ENCODE results near the gene FAM241A. TPM values are rescaled to one million over a fixed set of nuclear protein-coding genes. Genes with fewer than 3 reads are reported as not detected.
"Not testable (repeated sequence)": the region's sequence is repeated elsewhere in the genome, so short reads cannot be mapped to it uniquely, and the experiment has no call there.

FAM241A gene
- 1 to 10 TPM; 2.2 to 2.5 TPM for total RNA-seq

DNA sequence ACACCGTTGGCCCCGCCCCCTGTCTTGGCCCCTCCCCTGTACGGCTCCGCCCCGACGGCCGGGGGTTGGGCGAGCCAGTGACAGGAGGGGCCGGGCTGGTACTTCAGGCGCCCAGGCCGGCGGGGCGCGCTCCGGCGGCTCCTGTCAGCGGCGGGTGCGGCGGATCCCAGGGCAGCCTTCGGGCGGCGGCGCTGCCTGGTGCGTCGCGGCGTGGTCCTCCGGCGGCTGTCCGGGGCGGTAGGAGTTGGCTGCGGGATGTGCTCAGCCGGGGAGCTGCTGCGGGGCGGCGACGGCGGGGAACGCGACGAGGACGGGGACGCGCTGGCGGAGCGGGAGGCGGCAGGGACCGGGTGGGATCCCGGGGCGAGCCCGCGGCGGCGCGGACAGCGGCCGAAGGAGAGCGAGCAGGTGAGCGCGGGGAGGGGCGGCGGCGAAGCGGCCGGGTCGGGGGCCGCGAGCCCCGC, at the start of gene FAM241A:
FAM241A (plus strand) TSS at position 129 of the 464 bp plus-strand sequence; CDS start at position 256, 127 bp downstream.
- H3K27ac Mint-ChIP-seq, result peak within 1 kb of the TSS; percentile 93
- H3K4me3 Mint-ChIP-seq, result peak within 1 kb of the TSS; percentile 91
- CTCF ChIA-PET, result interaction anchor here (0.7 kb wide), 1 partner anchor 24 kb away, joined by 3 read pairs; no protein-coding TSS in a partner anchor

DNA sequence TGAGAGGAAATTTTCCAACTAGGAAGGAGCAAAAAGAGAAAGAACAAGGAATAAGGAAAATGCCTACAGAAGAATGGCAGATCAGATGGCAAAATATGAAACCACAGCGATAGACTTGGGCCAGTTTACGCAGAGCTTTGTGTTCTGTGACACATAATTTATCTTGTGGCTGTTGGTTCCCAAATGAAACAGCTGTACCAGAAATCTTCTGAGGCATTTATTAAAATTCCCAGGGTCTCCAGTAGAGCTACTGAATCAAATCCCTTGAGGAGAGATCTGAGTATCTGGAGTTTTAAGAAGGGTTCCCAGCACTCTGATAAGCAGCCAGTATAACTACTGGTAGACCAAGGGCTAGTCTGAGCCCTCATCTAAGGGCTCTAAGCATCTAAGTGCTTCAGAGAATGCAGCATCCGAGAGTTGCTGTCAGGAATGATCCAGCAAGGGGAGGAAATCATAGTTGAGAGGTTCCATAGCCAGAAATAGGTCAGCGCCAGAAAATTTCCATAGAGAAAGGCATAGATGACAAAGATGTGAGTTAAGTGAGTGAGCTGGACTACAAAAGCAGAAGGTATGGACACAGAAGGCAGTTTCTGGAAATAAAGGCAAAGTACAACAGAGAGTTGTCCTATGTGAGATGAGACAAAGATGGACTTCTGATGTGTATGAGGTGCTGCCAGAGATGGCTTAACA, 46.3 kb upstream of the FAM241A start:
- Mint-ChIP-seq H3K27ac (no peak overlapping the region), H3K9me3 (no peaks in the 10 kb centered on the region), H3K4me3 (no peak overlapping the region), H3K4me1 (ENCODE audit: low read depth) (peaks cover 2% of the 10 kb centered on the region), H3K27me3 (ENCODE audit: low read depth) (peaks cover 3% of the 10 kb centered on the region), H3K36me3 (ENCODE audit: low read depth) (no peaks in the 10 kb centered on the region)
- CTCF ChIA-PET, result interaction anchor here (0.6 to 9.4 kb wide), 25 partner anchors 10 to 666 kb away, joined by 3 to 115 read pairs (median 4); partner anchors contain the start of gene AP1AR
- intact Hi-C loops (cut with micrococcal nuclease), result loop anchor here (1.0 to 2.0 kb wide), 8 partner anchors 90 to 663 kb away; no protein-coding TSS in a partner anchor
- DNase-seq, result no peak

More for the DNA sequence above, at the start of gene FAM241A:
- Mint-ChIP-seq H3K27me3 (ENCODE audit: low read depth) (no peaks in the 10 kb centered on the region), H3K4me1 (ENCODE audit: low read depth) (peaks cover 29% of the 10 kb centered on the region), H3K9me3 (no peaks in the 10 kb centered on the region), H3K36me3 (ENCODE audit: low read depth) (peaks cover 3% of the 10 kb centered on the region)
- intact Hi-C loops (cut with micrococcal nuclease), result loop anchor here (1.0 to 5.0 kb wide), 5 partner anchors 86 to 1948 kb away; partner anchors contain the start of genes AP1AR, ELOVL6, LARP7 and TIFA
- peak; percentile 89 for DNase-seq

DNA sequence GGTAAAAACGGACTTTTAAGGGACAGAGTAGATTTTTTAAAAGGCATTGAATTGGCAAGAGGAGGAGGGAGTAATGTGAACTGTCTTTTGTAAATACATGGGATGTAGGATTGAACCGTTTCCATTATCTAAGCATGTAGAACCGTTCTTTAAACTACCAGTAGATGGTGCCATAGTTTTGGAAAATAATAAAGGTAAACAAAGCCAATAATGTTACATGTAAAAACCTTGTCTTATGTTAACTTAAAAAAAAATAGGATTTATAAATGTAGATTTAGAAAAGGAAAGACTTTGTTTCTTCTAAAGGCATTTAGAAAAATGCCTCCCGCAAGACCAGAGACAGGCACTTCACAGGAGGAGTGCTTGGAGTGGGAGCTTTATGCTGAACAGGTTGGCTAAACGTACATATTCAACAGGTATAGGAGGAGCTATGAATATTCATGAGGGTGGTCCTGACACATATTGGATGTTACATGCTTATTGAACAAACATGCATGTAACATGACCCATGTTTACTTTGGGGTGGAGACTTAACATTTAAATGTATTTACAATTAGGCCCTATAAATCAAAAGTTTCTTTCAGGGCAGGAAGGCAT, 45.5 kb upstream of the FAM241A start:
- intact Hi-C loops (cut with micrococcal nuclease), result loop anchor here (1.0 to 2.0 kb wide), 8 partner anchors 89 to 663 kb away; no protein-coding TSS in a partner anchor
- H3K36me3 Mint-ChIP-seq (ENCODE audit: low read depth), result no peaks in the 10 kb centered on the region
- DNase-seq, result no peak
- CTCF ChIA-PET, result interaction anchor here (0.7 to 9.4 kb wide), 39 partner anchors 9 to 666 kb away, joined by 3 to 115 read pairs (median 4); partner anchors contain the start of gene AP1AR
- no peaks in the 10 kb centered on the region for H3K9me3 Mint-ChIP-seq
- no peak overlapping the region for H3K27ac Mint-ChIP-seq
- H3K4me3 Mint-ChIP-seq, result no peak overlapping the region
- H3K27me3 Mint-ChIP-seq (ENCODE audit: low read depth), result peaks cover 3% of the 10 kb centered on the region
- H3K4me1 Mint-ChIP-seq (ENCODE audit: low read depth), result peaks cover 5% of the 10 kb centered on the region

DNA sequence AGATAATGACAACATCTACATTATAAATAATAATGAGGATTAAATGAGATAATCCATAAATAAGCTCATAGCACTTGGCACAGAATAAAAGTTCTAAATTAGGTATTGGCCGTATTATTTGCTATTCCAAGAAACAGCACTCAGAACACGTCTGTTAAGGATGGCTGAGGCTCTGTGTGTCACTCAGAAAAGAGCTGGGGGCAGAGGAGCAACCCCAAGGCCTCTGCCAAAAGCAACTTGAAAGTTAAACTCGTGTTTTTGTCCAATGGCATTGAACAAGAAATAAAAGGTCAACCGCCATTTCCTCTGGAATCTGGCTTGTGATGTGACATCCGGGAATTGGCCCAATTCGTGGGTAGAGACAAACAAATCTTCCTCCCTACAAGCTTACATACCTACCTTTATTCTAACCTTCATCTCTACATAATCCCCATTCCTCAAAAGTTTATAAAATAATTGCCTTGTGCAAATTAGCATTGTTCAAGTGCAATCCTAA, 42.3 kb upstream of the FAM241A start:
- no peak for DNase-seq
- intact Hi-C loops (cut with micrococcal nuclease), result no loop called here
- Mint-ChIP-seq H3K9me3 (no peaks in the 10 kb centered on the region), H3K27ac (no peak overlapping the region), H3K4me1 (ENCODE audit: low read depth) (peaks cover 5% of the 10 kb centered on the region), H3K4me3 (no peak overlapping the region), H3K27me3 (ENCODE audit: low read depth) (no peaks in the 10 kb centered on the region), H3K36me3 (ENCODE audit: low read depth) (no peaks in the 10 kb centered on the region)
- CTCF ChIA-PET, result interaction anchor here (0.6 to 9.4 kb wide), 4 partner anchors 86 to 498 kb away, joined by 3 to 115 read pairs (median 5); partner anchors contain the start of gene AP1AR

DNA sequence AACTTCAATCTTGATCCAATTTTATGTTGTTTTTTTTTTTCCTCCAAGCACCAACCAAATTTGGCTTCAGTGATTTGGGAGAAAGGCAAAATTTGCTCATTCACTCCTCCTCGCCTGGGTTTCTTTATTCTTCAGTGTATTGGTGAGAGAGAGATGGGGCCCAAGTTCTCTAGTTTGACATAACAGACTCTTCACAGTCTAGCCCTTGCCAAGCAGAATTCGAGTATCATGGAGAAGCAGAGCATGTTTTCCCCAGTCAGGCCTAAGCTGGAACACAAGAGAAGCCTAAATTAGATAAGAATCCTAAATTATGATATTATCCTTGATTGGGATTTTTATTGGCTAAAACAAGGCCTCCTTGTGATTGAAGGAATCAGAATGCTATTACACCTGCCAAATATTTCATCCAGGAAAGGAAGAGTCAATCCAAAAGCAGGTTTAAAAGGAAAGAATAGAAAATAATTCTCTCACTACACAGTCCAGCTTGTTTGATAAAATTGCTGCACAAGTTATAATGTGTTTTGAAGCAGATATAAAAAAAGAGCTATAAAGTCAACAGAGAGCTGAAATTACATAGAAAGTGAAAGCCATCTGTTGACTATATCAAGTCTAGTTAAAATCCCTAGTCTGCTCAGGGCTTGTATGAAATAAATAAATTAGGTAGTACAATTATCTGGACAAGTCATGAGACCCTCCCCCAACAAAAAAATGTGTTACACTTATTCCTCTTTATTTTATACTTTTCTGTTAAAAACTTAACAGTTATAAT, 39.9 kb upstream of the FAM241A start:
- Mint-ChIP-seq H3K4me1 (ENCODE audit: low read depth) (peaks cover 12% of the 10 kb centered on the region), H3K36me3 (ENCODE audit: low read depth) (no peaks in the 10 kb centered on the region), H3K9me3 (no peaks in the 10 kb centered on the region), H3K27ac (no peak overlapping the region), H3K4me3 (no peak overlapping the region), H3K27me3 (ENCODE audit: low read depth) (no peaks in the 10 kb centered on the region)
- no peak for DNase-seq
- intact Hi-C loops (cut with micrococcal nuclease), result no loop called here
- CTCF ChIA-PET, result interaction anchor here (0.8 to 9.4 kb wide), 3 partner anchors 130 to 660 kb away, joined by 4 to 115 read pairs (median 4); partner anchors contain the start of gene AP1AR

DNA sequence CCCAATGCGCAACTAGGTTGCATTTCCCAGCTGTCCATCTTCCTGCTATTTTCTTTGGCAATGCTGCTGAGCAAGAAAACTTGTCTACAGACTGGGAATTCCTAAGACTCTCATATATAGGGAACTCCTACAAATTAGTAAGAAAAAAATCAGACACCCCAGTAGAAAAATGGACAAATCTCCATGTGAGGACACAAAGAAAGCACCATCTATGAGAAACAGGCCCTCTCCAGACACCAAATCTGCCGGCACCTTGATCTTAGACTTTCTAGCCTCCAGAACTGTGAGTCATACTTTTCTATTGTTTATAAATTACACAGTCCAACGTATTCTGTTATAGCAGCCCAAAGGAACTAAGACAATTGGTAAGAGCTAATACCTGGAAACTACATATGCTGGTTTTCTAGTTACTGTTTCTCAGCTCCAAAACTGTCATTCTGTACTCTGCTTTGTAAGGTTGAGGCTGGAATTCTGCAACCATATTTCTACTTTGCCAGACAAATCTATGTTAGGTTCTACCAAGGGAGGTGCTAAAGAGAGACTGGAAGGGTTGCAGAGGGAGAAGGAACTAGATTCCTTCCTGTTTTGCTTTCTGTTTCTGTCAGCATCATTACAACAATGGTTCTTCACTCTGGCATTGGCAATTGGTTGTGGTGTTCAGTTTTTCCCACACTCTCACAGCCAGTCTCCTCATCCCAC, 35.7 kb upstream of the FAM241A start:
- H3K36me3 Mint-ChIP-seq (ENCODE audit: low read depth), result no peaks in the 10 kb centered on the region
- H3K4me1 Mint-ChIP-seq (ENCODE audit: low read depth), result peaks cover 7% of the 10 kb centered on the region
- CTCF ChIA-PET, result interaction anchor here (0.6 to 1.6 kb wide), 2 partner anchors 10 to 420 kb away, joined by 5 to 9 read pairs; no protein-coding TSS in a partner anchor
- intact Hi-C loops (cut with micrococcal nuclease), result no loop called here
- no peak for DNase-seq
- H3K27me3 Mint-ChIP-seq (ENCODE audit: low read depth), result peaks cover 2% of the 10 kb centered on the region
- H3K27ac Mint-ChIP-seq, result no peak overlapping the region
- H3K4me3 Mint-ChIP-seq, result no peak overlapping the region
- no peaks in the 10 kb centered on the region for H3K9me3 Mint-ChIP-seq

- CTCF ChIA-PET, result no interaction called here
- Mint-ChIP-seq H3K9me3 (no peaks in the 10 kb centered on the region), H3K4me3 (no peak overlapping the region), H3K27ac (no peak overlapping the region), H3K4me1 (ENCODE audit: low read depth) (peaks cover 7% of the 10 kb centered on the region), H3K27me3 (ENCODE audit: low read depth) (peaks cover 2% of the 10 kb centered on the region), H3K36me3 (ENCODE audit: low read depth) (no peaks in the 10 kb centered on the region)
- intact Hi-C loops (cut with micrococcal nuclease), result no loop called here
- DNase-seq, result no peak
These were observed 35.2 kb upstream of the FAM241A start for GRCh38 chr4:112110059-112110425.

- Mint-ChIP-seq H3K27ac (no peak overlapping the region), H3K4me3 (no peak overlapping the region), H3K27me3 (ENCODE audit: low read depth) (peaks cover 2% of the 10 kb centered on the region), H3K9me3 (no peaks in the 10 kb centered on the region), H3K36me3 (ENCODE audit: low read depth) (no peaks in the 10 kb centered on the region), H3K4me1 (ENCODE audit: low read depth) (peaks cover 7% of the 10 kb centered on the region)
- CTCF ChIA-PET, result no interaction called here
- no peak for DNase-seq
- intact Hi-C loops (cut with micrococcal nuclease), result no loop called here
These were observed 33.9 kb upstream of the FAM241A start for GRCh38 chr4:112111306-112111705.

GRCh38 chr4:112112095-112112494, 33.2 kb upstream of the FAM241A start:
- H3K4me1 Mint-ChIP-seq (ENCODE audit: low read depth); H3K9me3 Mint-ChIP-seq; intact Hi-C loops (cut with micrococcal nuclease); H3K4me3 Mint-ChIP-seq; DNase-seq; H3K27ac Mint-ChIP-seq; CTCF ChIA-PET; H3K27me3 Mint-ChIP-seq (ENCODE audit: low read depth); H3K36me3 Mint-ChIP-seq (ENCODE audit: low read depth): not testable (repeated sequence)

- intact Hi-C loops (cut with micrococcal nuclease), result no loop called here
- no peaks in the 10 kb centered on the region for H3K9me3 Mint-ChIP-seq
- no peak overlapping the region for H3K4me3 Mint-ChIP-seq
- H3K27me3 Mint-ChIP-seq (ENCODE audit: low read depth), result peaks cover 2% of the 10 kb centered on the region
- H3K36me3 Mint-ChIP-seq (ENCODE audit: low read depth), result no peaks in the 10 kb centered on the region
- H3K4me1 Mint-ChIP-seq (ENCODE audit: low read depth), result peaks cover 7% of the 10 kb centered on the region
- CTCF ChIA-PET, result interaction anchor here (1.8 kb wide), 1 partner anchor 36 kb away, joined by 4 read pairs; no protein-coding TSS in a partner anchor
- DNase-seq, result no peak
- no peak overlapping the region for H3K27ac Mint-ChIP-seq
These were observed 32.6 kb upstream of the FAM241A start for GRCh38 chr4:112112590-112113170.

GRCh38 chr4:112113864-112114263, 31.4 kb upstream of the FAM241A start:
- Mint-ChIP-seq H3K9me3 (no peaks in the 10 kb centered on the region), H3K36me3 (ENCODE audit: low read depth) (no peaks in the 10 kb centered on the region), H3K4me1 (ENCODE audit: low read depth) (peaks cover 11% of the 10 kb centered on the region), H3K27ac (no peak overlapping the region), H3K27me3 (ENCODE audit: low read depth) (peaks cover 2% of the 10 kb centered on the region), H3K4me3 (no peak overlapping the region)
- CTCF ChIA-PET, result interaction anchor here (0.7 to 1.8 kb wide), 2 partner anchors 34 to 100 kb away, joined by 3 to 4 read pairs; no protein-coding TSS in a partner anchor
- no peak for DNase-seq
- intact Hi-C loops (cut with micrococcal nuclease), result no loop called here

All from activated naive CD4-positive, alpha-beta T cell treated with anti-CD3 and anti-CD28 coated beads for 36 hours (primary cell).